ENCODE data around the gene FARS2.
"Not testable (repeated sequence)": the region's sequence is repeated elsewhere in the genome, so short reads cannot be mapped to it uniquely, and the experiment has no call there.

Gene FARS2

GRCh38 chr6:5693225-5694145 is 432.2 kb downstream of the FARS2 start:
- H3K4me3 ChIP-seq (ENCODE audit: low read depth, low read length) = no peak overlapping the region
- no peak for TF ChIP-seq CTCF (IDR thresholded peaks at IDR 0.05; ENCODE audit: borderline replicate concordance, insufficient read depth, low read depth, low read length)

- H3K4me3 ChIP-seq (ENCODE audit: low read depth, low read length) = no peak overlapping the region
- no peak for TF ChIP-seq CTCF (IDR thresholded peaks at IDR 0.05; ENCODE audit: borderline replicate concordance, insufficient read depth, low read depth, low read length)
Observed at GRCh38 chr6:5695260-5696245, 434.2 kb downstream of the FARS2 start.

- no peak for TF ChIP-seq CTCF (IDR thresholded peaks at IDR 0.05; ENCODE audit: borderline replicate concordance, insufficient read depth, low read depth, low read length)
- H3K4me3 ChIP-seq (ENCODE audit: low read depth, low read length) = no peak overlapping the region
Observed at GRCh38 chr6:5697508-5697907, 436.2 kb downstream of the FARS2 start.

GRCh38 chr6:5698318-5698717 is 437.0 kb downstream of the FARS2 start:
- TF ChIP-seq CTCF (IDR thresholded peaks at IDR 0.05; ENCODE audit: borderline replicate concordance, insufficient read depth, low read depth, low read length) = no peak
- no peak overlapping the region for H3K4me3 ChIP-seq (ENCODE audit: low read depth, low read length)

- not testable (repeated sequence) for H3K4me3 ChIP-seq (ENCODE audit: low read depth, low read length)
Observed at GRCh38 chr6:5699064-5699463, 437.8 kb downstream of the FARS2 start.

- H3K4me3 ChIP-seq (ENCODE audit: low read depth, low read length) = no peak overlapping the region
- no peak for TF ChIP-seq CTCF (IDR thresholded peaks at IDR 0.05; ENCODE audit: borderline replicate concordance, insufficient read depth, low read depth, low read length)
Observed at GRCh38 chr6:5701174-5701573, 439.9 kb downstream of the FARS2 start.

- no peak for TF ChIP-seq CTCF (IDR thresholded peaks at IDR 0.05; ENCODE audit: borderline replicate concordance, insufficient read depth, low read depth, low read length)
- H3K4me3 ChIP-seq (ENCODE audit: low read depth, low read length) = no peak overlapping the region
Observed at GRCh38 chr6:5704708-5705107, 443.4 kb downstream of the FARS2 start.
